Endothelial cell of umbilical vein (primary cell): ENCODE results near the gene MTR. TPM values are rescaled to one million over a fixed set of nuclear protein-coding genes. Genes with fewer than 3 reads are reported as not detected.

Experiments
- BruUV-seq: library from RNA; stranded (reverse); fragments of 400-500 nt; replicated peaks from 2 replicates; lab custom pipeline; 2021; lab: Mats Ljungman, UMichigan
- CTCF ChIA-PET: fragments of 300-600, 350-600 bp; sonication (Branson Sonifier 250); formaldehyde crosslinking; loops from one replicate; lab custom pipeline; 2021; ENCODE audit warnings: antibody characterized with exemption, inconsistent platforms; lab: Charles Lee
- POLR2A ChIA-PET: fragments of 300-600, 350-600 bp; sonication (Branson Sonifier 250); formaldehyde crosslinking; loops from one replicate; lab custom pipeline; 2021; ENCODE audit warnings: antibody characterized with exemption, inconsistent platforms; lab: Charles Lee
- DNase-seq: peaks from one replicate; pipeline ENCODE4 v3.0.0-alpha.2; 2011; ENCODE audit warnings: low read depth, low spot score
- FAIRE-seq: peaks from 2 replicates; lab custom pipeline; 2011; peaks lifted over from hg19 to GRCh38; lab: Jason Lieb, UNC
- H2AFZ ChIP-seq: 2 replicates; pipeline ENCODE4 v1.6.0; 2012; ENCODE audit warnings: low read depth, low read length, control low read depth, inconsistent platforms
- H3K27ac ChIP-seq: 2 replicates; pipeline ENCODE4 v1.5.1; 2011; ENCODE audit warnings: low read depth, mild to moderate bottlenecking, control low read depth, low read length, moderate library complexity; ENCODE audit not compliant: insufficient read depth
- H3K27me3 ChIP-seq, 2 experiments: 2 replicates each; pipeline versions ENCODE4 v1.6.0 to v1.6.1; 2011; ENCODE audit warnings: low read length in 2 of 2, mixed read lengths in 1 of 2; ENCODE audit not compliant: control insufficient read depth in 2 of 2, insufficient read depth in 2 of 2
- H3K36me3 ChIP-seq, 2 experiments: 2 replicates in 1 of 2; 3 replicates in 1 of 2; pipeline ENCODE4 v1.5.1; 2011; ENCODE audit warnings: low read length in 2 of 2, mild to moderate bottlenecking in 1 of 2, moderate library complexity in 1 of 2; ENCODE audit not compliant: control insufficient read depth in 2 of 2, insufficient read depth in 2 of 2; ENCODE audit errors: extremely low read depth in 1 of 2
- H3K4me1 ChIP-seq: 3 replicates; pipeline ENCODE4 v1.5.1; 2011; ENCODE audit warnings: mild to moderate bottlenecking, low read length; ENCODE audit not compliant: control insufficient read depth, insufficient read depth; ENCODE audit errors: extremely low read depth
- H3K4me2 ChIP-seq: 2 replicates; pipeline ENCODE4 v1.6.1; 2011; ENCODE audit warnings: low read length, control low read depth, mixed read lengths; ENCODE audit not compliant: insufficient read depth
- H3K4me3 ChIP-seq, 3 experiments: fragments of 200-600 bp in 1 of 3; sonication (generic), shearing (Covaris generic) in 1 of 3; replicated peaks in 1 of 3; 2 replicates each; pipeline ENCODE4 v1.5.1; 2011 to 2016; ENCODE audit warnings: control low read depth in 3 of 3, low read length in 3 of 3, mild to moderate bottlenecking in 2 of 3, inconsistent platforms in 1 of 3, low read depth in 1 of 3, moderate library complexity in 1 of 3; ENCODE audit not compliant: insufficient read depth in 1 of 3
- H3K79me2 ChIP-seq: 2 replicates; pipeline ENCODE4 v1.6.0; 2012; ENCODE audit warnings: low read length, inconsistent platforms; ENCODE audit not compliant: control insufficient read depth, insufficient read depth
- H3K9ac ChIP-seq: replicated peaks from 2 replicates; pipeline ENCODE3; 2011; ENCODE audit warnings: low read length, control low read depth; ENCODE audit not compliant: insufficient read depth; ENCODE audit errors: extremely low read depth
- H3K9me1 ChIP-seq: replicated peaks from 3 replicates; pipeline ENCODE4 v1.6.0; 2011; ENCODE audit warnings: mild to moderate bottlenecking, low read length; ENCODE audit not compliant: control insufficient read depth, insufficient read depth; ENCODE audit errors: extremely low read depth
- H3K9me3 ChIP-seq: replicated peaks from 2 replicates; pipeline ENCODE4 v1.5.1; 2012; ENCODE audit warnings: low read length, inconsistent platforms; ENCODE audit not compliant: control insufficient read depth, insufficient read depth
- H4K20me1 ChIP-seq: replicated peaks from 2 replicates; pipeline ENCODE3; 2011; ENCODE audit warnings: mild to moderate bottlenecking, low read length; ENCODE audit not compliant: control insufficient read depth, insufficient read depth; ENCODE audit errors: extremely low read depth
- CTCF ChIP-seq, 2 donors: IDR thresholded peaks; 1 replicate in 1 of 2; 2 replicates in 1 of 2; pipeline ENCODE4 v1.5.1; 2011; ENCODE audit warnings: low read length in 2 of 2, mild to moderate bottlenecking in 2 of 2, moderate library complexity in 2 of 2, control low read depth in 1 of 2, inconsistent platforms in 1 of 2, low read depth in 1 of 2; ENCODE audit not compliant: insufficient read depth in 1 of 2; ENCODE audit errors: extremely low read depth in 1 of 2
- EZH2 ChIP-seq: IDR thresholded peaks from 2 replicates; pipeline ENCODE4 v1.6.1; 2012; ENCODE audit warnings: borderline replicate concordance, low read depth, mild to moderate bottlenecking, moderate library complexity, low read length, inconsistent platforms; ENCODE audit not compliant: severe bottlenecking
- FOS ChIP-seq: IDR thresholded peaks from 2 replicates; pipeline ENCODE4 v1.6.1; 2011; ENCODE audit warnings: mild to moderate bottlenecking, low read length, moderate library complexity, borderline replicate concordance; ENCODE audit not compliant: insufficient read depth
- GATA2 ChIP-seq: IDR thresholded peaks from 2 replicates; pipeline ENCODE4 v1.7.0; 2011; ENCODE audit warnings: low read depth, mild to moderate bottlenecking, moderate library complexity, mixed read lengths, low read length; ENCODE audit not compliant: insufficient read length, insufficient read depth
- JUN ChIP-seq: IDR thresholded peaks from 2 replicates; pipeline ENCODE4 v1.6.1; 2011; ENCODE audit warnings: borderline replicate concordance, low read depth; ENCODE audit not compliant: insufficient read length, insufficient read depth
- MAX ChIP-seq: IDR thresholded peaks from 2 replicates; pipeline ENCODE4 v1.6.1; 2011; ENCODE audit not compliant: insufficient read depth, insufficient read length
- MYC ChIP-seq: IDR thresholded peaks from one replicate; pipeline ENCODE4 v1.6.1; 2011; ENCODE audit warnings: mild to moderate bottlenecking, low read depth, low read length
- POLR2A ChIP-seq: IDR thresholded peaks from 2 replicates; pipeline ENCODE4 v1.6.1; 2012; ENCODE audit warnings: low read depth, mild to moderate bottlenecking, control low read depth, low read length
- POLR2AphosphoS5 ChIP-seq: IDR thresholded peaks from 2 replicates; pipeline ENCODE4 v1.6.1; 2012; ENCODE audit warnings: low read depth, mild to moderate bottlenecking, control low read depth, low read length, moderate library complexity; ENCODE audit not compliant: insufficient read depth
- dilution Hi-C: fragments of 300-500 bp; cut with MboI; formaldehyde crosslinking; loops from one replicate; pipeline ENCODE4 v1.15.0; 2019; ENCODE audit warnings: low sequenced_read_pairs; ENCODE audit not compliant: extremely low pct_ligation_motif_present
- intact Hi-C: fragments of 100-400 bp; cut with micrococcal nuclease; formaldehyde crosslinking; loops from one replicate; pipeline ENCODE4 v1.10.0; 2022
- polyA plus RNA-seq, 4 experiments: library from polyadenylated mRNA; depleted of rRNA in 3 of 4; stranded (reverse) in 3 of 4; unstranded in 1 of 4; fragments of >200 nt; gene quantifications; 2 replicates each; pipeline versions ENCODE4 v1.2.1 to v1.2.3, GENCODE V29; 2011 to 2012; ENCODE audit warnings: missing spikeins in 1 of 4
- total RNA-seq: library from RNA; stranded (reverse); gene quantifications from 2 replicates; pipeline ENCODE4 v1.2.3, GENCODE V29; 2021

The MTR gene
- total and polyA plus RNA-seq, 2 donors (not counting 3 experiments of a cell fraction or from before 2014, with no cell fraction given) = 6.7 to 45.2 TPM

DNA sequence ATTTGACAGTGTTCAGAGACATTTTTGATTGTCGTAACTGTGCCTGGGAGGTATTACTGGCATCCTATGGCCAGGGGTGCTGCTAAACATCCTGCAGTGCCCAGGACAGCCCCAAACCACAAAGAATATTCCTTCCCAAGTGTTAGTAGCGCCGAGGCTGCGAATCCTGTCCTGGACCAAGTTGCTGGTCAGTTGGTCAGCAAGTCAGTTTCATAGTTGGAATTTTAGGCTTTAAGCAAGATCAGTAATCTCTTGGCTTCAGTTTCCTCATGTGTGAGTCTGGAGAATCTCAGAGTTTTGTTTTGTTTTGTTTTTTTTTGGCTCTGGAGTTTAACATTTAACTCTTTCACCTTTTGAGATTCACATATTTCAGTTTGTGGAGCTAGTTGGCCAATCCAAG, 65.0 kb downstream of the MTR start:
- no peak for TF ChIP-seq GATA2
- TF ChIP-seq EZH2 = no peak
- ChIA-PET POLR2A (no interaction called here), CTCF (no interaction called here)
- FAIRE-seq (no peak), DNase-seq (no peak)
- Histone ChIP-seq H3K36me3 (peaks cover 2 to 16% of the 10 kb centered on the region in 2 experiments), H4K20me1 (no peaks in the 10 kb centered on the region), H3K27me3 (no peaks in the 10 kb centered on the region), H3K4me1 (no peaks in the 10 kb centered on the region), H3K79me2 (no peaks in the 10 kb centered on the region), H2AFZ (no peak overlapping the region), H3K4me3 (no peak overlapping the region), H3K4me2 (no peak overlapping the region), H3K9me3 (no peaks in the 10 kb centered on the region), H3K9ac (no peak overlapping the region), H3K27ac (no peak overlapping the region), H3K9me1 (no peaks in the 10 kb centered on the region)
- no TSS peak for BruUV-seq
- dilution Hi-C loops (no loop called here), intact Hi-C loops (no loop called here)

- Histone ChIP-seq H2AFZ (no peak overlapping the region), H3K4me2 (no peak overlapping the region), H3K27me3 (no peaks in the 10 kb centered on the region), H3K4me3 (no peak overlapping the region), H3K9me3 (no peaks in the 10 kb centered on the region), H4K20me1 (no peaks in the 10 kb centered on the region), H3K9me1 (no peaks in the 10 kb centered on the region), H3K27ac (no peak overlapping the region), H3K9ac (no peak overlapping the region), H3K4me1 (no peaks in the 10 kb centered on the region), H3K79me2 (no peaks in the 10 kb centered on the region), H3K36me3 (peaks cover 2 to 16% of the 10 kb centered on the region in 2 experiments)
- intact Hi-C loops = no loop called here
- POLR2A ChIA-PET = no interaction called here
- no TSS peak for BruUV-seq
- dilution Hi-C loops = no loop called here
- TF ChIP-seq CTCF (IDR thresholded peaks at IDR 0.05; ENCODE audit: extremely low read depth in 1 of 2, insufficient read depth in 1 of 2, low read depth in 1 of 2, low read length in 2 of 2) (no peak), EZH2 (no peak), JUN (no peak), MAX (no peak), POLR2A (no peak), GATA2 (no peak), POLR2AphosphoS5 (no peak), FOS (no peak), MYC (no peak)
- CTCF ChIA-PET = no interaction called here
- DNase-seq (no peak), FAIRE-seq (no peak)
Observed at GRCh38 chr1:236860674-236861073, 65.6 kb downstream of the MTR start.
